Measurements from ENCODE around the gene ATP2A2.

DNA sequence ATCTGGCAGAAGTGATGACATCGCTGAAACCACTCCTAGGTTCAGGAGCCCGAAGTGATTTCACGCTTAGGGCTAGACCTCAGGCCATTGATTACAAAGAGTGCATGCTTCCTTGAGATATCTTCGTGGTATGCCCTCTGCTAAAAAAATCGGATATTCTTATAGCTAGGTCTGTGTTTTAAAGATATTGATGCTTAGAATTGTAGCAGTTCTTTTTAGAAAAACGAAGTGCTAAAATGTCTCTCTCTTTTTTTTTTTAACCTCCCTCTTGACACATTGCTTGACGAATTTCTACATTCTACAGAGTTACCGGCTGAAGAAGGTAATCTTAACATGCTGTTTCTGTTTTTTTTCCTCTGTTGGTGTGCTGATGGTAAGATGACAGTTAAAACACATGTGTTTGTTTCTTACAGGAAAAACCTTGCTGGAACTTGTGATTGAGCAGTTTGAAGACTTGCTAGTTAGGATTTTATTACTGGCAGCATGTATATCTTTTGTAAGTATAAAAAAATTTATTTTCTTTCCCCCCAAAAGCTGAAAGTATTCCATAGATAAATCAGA lies 1.3 kb downstream of the ATP2A2 start:
- TF ChIP-seq POLR2AphosphoS5 (IDR thresholded peaks at IDR 0.05), result peak in 1 of 2 donors; percentile 8
- no peak for TF ChIP-seq POLR2A (IDR thresholded peaks at IDR 0.05; ENCODE audit: low read depth)
- TF ChIP-seq, protein P1, sequence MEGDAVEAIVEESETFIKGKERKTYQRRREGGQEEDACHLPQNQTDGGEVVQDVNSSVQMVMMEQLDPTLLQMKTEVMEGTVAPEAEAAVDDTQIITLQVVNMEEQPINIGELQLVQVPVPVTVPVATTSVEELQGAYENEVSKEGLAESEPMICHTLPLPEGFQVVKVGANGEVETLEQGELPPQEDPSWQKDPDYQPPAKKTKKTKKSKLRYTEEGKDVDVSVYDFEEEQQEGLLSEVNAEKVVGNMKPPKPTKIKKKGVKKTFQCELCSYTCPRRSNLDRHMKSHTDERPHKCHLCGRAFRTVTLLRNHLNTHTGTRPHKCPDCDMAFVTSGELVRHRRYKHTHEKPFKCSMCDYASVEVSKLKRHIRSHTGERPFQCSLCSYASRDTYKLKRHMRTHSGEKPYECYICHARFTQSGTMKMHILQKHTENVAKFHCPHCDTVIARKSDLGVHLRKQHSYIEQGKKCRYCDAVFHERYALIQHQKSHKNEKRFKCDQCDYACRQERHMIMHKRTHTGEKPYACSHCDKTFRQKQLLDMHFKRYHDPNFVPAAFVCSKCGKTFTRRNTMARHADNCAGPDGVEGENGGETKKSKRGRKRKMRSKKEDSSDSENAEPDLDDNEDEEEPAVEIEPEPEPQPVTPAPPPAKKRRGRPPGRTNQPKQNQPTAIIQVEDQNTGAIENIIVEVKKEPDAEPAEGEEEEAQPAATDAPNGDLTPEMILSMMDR (IDR thresholded peaks at IDR 0.05), result no peak
